HG03558 (cell line): ENCODE measurements around the gene SYTL5.
"Not testable (repeated sequence)": the region's sequence is repeated elsewhere in the genome, so short reads cannot be mapped to it uniquely, and the experiment has no call there.

Source experiments
- ATAC-seq: cut with Tn5 transposase; IDR thresholded peaks from one replicate; pipeline ENCODE4 v1.9.1; 2021; ENCODE audit warnings: moderate number of reproducible peaks; ENCODE audit not compliant: unreplicated experiment; ENCODE audit errors: extremely low read depth

Gene SYTL5

DNA sequence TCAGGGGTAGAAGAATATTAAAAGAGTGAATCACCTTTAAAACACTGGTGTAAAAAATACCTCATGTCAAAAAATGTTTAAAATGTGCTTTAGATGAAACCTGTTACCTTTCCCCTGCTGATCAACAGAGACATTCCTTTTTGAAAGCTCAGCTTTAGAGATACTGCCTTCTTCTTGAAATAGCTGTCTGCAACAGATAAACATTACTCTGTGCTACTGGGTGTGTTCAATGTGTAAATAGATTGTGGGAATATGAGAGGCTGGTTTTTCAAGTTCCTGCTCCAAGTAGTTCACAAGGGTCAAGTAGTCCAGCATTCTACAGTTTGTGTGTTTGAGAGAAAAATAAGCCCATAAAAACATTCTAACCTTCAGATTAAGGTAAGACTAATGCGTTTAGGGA is at the start of gene SYTL5:
Gene SYTL5 (plus strand): TSS at position 263 of the 400 bp plus-strand sequence. CDS start 27,337 bp downstream, outside the sequence.
- no peak for ATAC-seq

DNA sequence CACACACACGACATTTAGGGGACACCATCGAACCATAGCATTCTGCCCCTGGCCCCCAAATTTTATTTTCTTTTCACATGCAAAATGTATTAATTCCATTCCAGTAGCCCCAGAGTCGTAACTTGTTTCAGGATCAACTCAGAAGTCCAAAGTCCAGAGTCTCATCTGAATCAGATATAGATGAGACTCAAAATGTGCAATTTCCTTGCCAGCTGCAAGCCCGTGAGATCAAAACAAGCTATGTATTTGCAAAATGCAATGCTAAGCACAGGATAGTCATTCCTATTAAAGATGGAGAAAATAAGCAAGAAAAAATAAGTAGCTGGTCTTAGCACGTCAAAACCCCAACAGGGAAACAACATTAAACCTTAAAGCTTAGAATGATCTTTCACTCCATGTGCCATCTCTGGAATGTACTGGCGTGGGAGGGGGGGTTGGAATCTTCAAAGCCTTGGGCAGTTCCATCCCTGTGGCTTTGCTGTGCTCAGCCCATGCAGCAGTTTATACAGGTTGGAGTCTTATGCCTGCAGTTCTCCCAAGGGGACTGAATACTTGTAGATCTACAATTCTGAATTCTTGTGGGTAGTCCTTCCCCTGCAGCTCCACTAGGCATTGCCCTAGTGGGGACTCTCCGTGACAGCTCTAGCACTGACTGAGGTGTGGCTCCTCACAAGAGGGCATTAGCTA is 47.7 kb upstream of the SYTL5 start:
- ATAC-seq, result no peak

DNA sequence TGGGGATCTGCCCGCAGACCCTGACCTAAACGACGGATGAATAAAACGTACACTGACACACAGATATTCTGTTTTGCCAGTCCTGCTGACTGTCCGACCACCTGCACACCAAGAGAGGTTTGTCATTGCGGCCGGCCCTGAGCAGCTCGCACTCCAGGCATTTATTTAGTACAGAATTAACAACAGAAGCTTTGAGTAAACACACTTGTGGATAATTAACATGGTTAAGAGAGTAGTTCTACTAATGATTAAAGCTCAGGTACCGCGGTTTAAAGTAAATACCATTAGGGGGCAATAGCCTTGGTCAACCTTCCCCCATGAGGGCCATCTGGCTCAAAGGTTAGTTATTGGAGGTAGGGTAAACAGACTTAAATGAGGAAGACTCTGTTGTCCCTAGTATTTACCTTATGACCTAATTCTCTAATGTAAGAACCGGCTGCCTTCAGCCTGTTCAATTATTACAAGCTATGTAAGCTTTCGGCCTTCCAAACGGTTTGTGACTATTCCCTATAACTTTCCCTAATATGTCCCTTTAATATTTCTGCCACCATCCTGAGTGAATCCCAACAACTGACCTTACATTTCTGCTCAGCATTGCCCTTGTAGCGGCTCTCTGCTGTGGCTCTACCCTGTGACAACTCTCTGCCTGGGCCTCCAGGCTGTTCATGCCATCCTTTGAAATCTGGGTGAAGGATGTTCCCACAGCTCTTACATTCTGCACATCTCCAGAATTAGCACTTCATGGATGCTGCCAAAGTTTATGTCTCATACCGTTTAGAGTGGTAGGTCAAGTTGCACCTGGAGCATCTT is 46.9 kb upstream of the SYTL5 start:
- ATAC-seq, result no peak

DNA sequence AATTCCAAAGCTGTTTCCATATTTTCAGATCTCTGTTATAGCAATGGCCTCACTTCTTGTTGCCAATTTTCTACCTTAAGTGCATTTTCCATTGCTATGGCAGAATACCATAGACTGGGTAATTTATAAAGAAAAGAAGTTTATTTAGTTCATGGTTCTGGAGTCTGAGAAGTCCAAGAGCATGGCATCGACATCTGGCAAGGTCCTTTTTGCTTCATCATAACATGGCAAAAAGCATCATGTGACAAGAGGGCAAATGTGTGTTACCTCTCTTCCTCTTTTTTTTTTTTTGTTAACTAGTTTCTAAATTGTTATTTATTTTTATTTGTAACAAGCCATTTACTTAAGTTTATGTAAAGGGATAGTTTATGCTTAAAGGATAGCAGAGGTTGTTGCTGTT is 45.2 kb upstream of the SYTL5 start:
- ATAC-seq, result no peak

DNA sequence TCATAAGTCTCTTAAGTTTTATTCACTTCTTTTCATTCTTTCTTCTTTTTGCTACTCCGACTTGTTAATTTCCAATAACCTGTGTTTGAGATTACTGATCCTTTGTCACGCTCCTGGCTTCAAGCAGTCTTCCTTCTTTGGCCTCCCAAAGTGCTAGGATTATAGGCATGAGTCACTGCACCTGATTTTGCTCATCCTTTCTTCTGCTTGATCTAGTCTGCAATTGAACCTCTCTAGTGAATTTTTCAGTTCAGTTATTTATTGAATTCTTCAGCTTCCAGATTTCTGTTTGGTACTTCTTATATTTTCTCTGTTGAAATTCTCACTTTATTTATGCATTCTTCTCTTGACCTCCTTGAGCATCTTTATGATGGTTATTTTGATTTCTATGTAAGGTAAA is 38.6 kb upstream of the SYTL5 start:
- no peak for ATAC-seq

DNA sequence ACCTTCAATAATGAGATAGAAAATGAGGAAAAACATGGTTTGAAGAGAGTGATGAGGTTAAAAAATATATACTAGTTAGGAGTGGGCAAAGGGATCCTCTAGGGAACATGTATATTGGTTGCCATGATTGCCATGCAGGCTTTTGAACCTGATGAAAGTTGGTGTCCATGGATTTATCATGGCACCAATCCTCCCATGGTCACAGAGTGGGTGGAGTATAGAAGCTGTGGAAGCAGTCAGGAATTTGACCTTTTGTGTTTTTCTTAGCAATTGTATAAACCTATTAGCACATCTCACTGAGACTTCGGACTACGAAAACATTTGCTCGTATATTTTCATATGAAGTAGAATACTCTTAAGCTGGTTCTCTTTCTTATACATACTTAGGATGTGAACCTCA is 30.9 kb upstream of the SYTL5 start:
- no peak for ATAC-seq

DNA sequence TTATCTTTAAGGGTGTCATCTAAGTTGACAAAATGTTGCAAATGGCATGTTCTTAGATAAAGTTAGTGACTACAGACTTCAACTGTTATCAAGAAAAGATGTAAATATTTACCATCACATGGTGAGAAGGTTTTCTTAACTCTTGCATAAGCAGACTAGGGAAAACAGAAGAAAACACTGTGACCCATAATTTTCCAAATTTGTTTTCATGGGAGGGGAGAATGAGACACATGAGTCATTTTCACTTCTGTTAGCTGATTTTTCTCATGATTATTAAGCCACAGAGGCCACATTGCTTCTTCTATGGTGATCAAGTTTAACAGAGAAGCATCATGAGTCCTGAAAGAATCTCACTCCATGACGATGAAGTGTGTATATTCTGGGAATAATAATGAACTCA is 30.2 kb upstream of the SYTL5 start:
- ATAC-seq, result no peak

DNA sequence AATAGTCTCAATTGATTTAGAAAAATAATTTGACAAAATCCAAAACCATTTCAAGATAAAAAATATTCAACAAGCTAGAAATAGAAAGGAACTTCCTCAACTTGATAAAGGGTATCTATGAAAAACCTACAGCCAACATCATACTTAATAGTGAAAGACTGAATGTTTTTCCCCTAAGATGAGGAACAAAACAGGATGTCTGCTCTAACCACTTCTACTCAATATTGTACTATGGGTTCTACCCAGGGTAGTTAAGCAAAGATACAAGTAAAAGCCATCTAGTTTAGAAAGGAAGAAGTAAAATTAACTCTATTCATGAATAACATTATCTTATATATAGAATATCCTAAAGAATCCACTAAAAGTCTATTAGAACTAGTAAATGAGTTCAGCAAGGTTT is 21.5 kb upstream of the SYTL5 start:
- ATAC-seq, result no peak

DNA sequence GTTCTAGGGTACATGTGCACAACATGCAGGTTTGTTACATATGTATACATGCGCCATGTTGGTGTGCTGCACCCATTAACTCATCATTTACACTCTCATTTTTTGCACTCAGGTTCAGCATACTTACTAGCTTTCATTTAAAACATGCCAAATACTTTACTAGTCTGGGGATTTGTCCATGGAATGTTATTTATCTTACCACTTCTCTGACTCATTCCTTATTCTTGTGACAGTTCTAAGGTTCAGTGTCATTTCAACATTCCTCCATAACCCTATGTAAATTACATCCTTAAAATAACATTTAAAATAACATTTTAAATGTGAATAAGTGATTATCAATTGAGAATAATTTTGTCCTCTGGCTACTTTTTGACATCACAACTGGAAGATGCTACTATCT is 19.5 kb upstream of the SYTL5 start:
- ATAC-seq, result no peak

DNA sequence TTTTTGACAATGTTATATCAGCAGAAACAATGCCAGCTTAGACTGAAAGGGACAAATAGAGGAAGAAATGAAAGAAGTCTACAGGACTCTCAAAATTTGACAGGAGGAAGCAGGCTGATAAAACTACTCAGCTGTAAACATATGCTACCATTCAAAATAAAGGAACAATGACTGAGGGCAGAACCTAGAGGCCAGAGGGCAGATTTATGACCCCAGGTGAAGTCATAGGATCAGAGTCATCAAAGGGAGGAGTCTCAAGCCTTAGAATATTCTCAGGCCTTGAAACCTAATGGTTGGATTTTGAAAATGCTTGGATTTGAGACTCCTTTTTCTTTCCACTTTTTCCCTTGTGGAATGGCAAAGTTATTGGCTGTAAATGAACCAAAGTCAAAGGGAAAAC is 17.0 kb upstream of the SYTL5 start:
- no peak for ATAC-seq

DNA sequence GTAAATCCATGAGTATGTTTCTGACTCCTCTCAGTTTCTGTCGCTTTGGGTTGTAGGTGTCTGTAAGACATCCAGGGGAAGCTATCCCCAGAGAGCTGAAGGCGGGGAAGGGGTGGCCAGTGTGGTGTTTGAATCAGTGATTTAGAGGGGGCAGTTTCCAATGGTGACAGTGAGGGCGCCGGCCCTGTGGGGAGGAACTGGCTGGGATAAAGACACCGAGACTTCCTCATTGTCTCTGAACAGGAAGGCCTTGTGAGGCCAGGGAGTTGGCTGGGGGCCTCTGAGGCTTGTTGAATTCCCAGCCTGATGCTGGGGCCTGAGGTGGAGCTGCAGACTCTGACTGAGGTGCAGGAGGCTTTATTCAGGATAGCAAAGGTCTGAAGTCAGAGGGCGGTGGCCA is 15.1 kb upstream of the SYTL5 start:
- ATAC-seq, result not testable (repeated sequence)

DNA sequence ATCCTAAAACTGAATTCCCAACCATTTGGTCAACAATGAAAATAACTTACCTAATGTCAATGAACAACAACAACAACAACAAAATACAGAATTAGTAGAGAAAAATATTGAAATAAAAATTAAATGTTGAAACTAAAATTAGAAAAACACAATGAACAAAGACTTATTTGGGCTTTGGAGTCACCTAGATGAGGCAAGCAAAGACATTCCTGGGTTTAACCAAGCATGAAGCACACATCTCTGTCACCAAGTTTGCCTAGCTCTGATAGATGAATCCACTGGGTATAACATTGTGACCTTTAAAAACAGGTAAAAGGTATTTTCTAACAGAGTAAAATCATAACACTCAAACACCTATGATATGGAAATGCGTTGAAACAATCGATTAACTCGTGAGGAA is 13.2 kb upstream of the SYTL5 start:
- ATAC-seq, result no peak

DNA sequence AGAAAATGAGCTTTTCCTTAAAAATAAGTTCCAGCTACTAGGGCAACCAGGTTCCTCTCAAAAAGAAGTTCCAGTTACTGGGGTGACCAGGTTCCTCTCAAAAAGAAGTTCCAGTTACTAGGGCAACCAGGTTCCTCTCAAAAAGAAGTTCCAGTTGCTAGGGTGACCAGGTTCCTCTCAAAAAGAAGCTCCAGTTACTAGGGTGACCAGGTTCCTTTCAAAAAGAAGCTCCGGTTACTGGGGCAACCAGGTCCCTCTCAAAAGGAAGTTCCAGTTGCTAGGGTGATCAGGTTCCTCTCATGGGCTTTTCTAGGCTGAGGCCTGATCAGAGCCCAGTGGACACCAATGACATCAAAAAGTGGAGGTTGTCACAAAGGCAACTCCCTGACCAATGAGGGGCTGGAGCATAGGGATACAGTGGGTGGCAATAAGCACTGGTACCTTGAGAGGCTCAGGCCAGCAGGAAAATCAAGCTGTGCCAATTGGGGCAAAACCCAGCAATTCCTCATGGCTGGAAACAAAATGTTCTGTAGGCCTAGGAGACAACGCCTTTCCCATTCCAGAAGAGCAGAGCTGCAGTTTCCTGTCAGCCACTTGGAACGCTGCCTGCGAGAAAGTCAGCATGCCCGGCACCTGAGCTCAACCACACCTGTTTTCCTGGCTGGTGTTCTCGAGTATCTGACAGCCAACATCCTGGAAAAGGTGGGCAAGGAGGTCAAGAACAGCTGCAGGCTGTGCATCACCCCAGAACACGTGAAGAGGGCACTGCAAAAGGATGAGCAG is 12.3 kb upstream of the SYTL5 start:
- no peak for ATAC-seq

DNA sequence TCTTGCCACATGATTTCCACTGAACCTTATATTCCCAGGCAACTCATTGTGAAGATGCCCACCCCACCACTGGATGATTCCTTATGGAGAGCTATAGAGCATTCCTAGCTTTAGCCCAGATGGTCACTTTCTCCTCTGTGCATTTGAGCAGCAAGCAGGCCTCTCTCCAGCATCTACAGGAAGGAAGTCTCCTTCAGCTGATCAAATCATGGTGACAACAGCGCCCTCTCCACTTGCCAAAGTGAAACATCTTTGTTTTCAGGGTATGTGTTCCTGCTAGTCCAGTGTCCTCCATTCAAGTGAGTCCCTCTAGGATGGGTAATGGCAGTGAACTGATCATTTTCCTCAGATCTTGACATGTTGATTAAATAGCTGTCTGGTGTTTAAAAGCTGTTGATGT is 10.9 kb upstream of the SYTL5 start:
- no peak for ATAC-seq

DNA sequence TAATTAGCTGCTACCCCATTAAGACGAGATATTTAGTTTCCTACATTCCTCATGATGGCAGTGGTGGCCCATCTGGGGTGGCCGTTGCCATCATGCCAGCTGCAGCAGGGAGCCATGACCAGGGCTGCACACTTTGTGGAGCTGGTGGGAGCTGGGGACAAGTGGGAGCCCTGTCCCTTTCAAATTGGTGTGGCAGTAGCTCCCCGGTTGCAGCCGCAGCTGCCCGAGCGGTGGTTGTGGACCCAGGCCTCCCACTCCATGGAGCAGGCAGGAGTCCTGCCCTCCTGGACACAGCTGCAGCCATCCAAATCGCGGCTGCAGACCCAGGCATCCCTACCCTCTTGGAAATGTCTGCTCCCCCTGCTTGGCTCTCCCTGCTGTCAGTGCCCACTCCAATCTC is 9.3 kb upstream of the SYTL5 start:
- ATAC-seq, result no peak

DNA sequence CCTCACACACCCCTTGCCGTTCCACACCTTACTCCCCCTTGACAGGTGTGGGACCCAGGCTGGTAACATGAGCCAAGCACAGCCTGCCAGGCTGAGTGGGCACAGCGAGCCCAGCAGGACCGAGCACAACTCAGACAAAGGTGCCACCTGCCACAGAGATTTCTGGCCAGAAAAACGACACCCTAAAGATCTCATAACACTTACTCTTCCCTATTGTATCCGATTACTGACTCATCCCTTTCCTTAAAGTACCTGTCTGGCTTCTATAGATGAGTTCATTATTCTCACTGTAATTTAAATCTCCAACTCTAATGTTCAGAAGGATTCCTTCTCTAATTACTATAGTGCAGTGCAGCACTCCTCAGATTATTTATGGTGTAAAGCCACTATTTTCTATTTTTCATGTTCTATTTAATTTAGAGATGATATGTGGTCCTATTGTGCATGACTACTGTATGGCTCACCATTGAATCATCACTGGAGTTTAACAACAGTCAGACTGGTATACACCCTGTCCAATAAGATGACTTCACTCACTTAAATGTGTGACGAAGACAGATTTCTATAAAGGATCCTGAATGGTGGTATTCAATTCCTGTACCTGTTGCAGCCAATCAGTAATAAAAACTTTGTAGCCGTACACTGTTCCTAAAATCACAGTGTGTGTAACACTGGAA is 7.6 kb upstream of the SYTL5 start:
- ATAC-seq, result no peak

DNA sequence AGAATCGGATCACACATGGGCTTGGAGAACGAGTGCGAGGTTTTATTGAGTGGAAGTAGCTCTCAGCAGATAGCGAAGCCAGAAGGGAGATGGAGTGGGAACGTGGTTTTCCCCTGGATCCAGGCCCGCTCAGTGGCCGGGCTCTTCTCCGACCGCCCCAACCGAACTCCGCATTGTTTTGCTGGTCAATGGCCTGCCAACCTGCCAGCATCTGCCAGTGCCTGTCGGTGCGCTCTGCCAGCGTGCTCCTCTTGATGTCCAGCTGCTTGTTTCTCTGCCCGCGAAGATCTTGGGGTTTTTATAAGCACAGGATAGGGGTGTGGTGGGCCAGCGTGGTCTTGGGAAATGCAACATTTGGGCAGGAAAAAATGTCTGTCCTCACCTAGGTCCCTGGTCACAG is 5.6 kb upstream of the SYTL5 start:
- ATAC-seq, result no peak

DNA sequence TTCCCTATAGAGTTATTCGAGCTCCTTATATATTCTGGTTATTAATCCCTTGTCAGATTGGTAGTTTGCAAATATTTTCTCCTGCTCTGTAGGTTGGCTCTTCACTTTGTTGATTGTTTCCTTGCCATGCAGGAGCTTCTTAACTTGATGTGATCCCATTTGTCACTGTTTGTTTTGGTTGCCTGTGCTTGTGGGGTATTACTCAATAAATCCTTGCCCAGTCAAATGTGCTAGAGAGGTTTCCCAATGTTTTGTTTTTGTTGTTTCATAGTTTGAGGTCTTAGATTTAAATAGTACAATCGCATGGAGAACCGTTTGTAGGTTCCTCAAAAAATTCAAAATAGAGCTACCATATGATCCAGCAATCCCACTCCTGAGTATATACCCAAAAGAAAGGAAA is 2.3 kb upstream of the SYTL5 start:
- no peak for ATAC-seq

DNA sequence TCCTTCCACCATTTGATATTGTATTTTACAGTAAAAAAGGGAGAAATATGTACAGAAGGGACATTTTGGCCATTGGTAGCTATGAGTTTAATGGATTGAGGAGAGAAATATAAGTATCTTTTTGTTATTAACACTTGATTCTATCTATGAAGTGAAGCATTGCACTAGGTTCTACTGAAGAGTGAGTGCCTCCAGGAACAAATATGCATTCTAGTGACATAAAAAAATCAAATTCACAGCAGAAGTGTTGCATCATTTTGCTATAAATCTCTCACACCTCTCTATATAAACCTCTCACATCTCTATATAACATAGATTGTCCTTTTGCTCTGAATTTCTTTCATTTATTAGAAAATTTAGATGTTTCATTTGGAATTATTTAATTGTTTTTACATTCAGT is 425 bp downstream of the SYTL5 start:
- ATAC-seq, result no peak

DNA sequence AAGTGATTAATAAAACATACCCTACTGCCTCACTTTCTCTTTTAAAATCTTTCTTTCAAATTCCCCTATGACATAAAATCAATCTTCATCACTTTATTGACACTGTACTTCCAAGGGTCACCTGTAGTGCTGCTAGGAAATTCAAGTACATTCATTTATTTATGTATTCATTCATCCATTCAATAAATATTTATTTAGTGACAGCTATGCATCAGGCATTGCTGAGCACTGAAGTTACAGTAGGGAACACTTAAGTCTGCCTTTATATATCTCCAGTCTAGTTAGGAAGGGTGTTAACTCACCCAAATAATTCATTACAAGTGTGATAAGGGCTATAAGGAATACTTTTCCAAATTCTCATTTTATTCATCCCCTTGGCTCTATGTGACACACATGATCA is 2.3 kb downstream of the SYTL5 start:
- no peak for ATAC-seq

DNA sequence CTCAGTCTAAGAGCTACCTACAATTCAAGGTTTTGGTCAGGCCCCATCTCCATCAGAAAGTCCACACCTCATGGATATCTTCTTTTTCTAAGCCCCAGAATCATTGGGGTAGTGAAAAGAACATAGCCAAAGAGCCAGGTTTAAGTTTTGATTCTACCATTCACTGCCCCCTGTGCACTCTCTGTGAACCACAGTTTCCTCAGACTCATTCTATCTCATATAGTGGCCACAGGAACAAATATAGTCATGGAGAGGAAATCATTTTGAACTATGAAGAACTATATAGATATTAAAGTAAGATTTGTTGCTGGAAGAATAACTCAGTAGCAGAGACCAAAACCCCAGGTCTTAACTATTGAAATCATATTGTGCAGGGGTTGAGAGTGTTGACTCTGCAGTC is 3.3 kb downstream of the SYTL5 start:
- no peak for ATAC-seq
